Fibroblast of pulmonary artery (primary cell): Measurements from ENCODE around the gene MSI2.

Source experiments
- DNase-seq: peaks from one replicate; pipeline ENCODE4 v3.0.0-alpha.2; 2010; ENCODE audit warnings: low read depth
- H3K4me3 ChIP-seq: replicated peaks from 2 replicates; pipeline ENCODE4 v1.5.1; 2011; ENCODE audit warnings: low read depth, mild to moderate bottlenecking, control low read depth, low read length, moderate library complexity
- CTCF ChIP-seq: IDR thresholded peaks from 2 replicates; pipeline ENCODE4 v1.5.1; 2011; ENCODE audit warnings: mild to moderate bottlenecking, control low read depth, low read length, inconsistent platforms; ENCODE audit errors: missing control alignments

MSI2 gene

GRCh38 chr17:57550668-57551315, 294.5 kb downstream of the MSI2 start:
- no peak overlapping the region for H3K4me3 ChIP-seq

GRCh38 chr17:57551321-57552079, 295.2 kb downstream of the MSI2 start:
- DNase-seq: no peak

More at GRCh38 chr17:57550668-57551315, 294.5 kb downstream of the MSI2 start:
- DNase-seq: no peak
- no peak for TF ChIP-seq CTCF

DNA sequence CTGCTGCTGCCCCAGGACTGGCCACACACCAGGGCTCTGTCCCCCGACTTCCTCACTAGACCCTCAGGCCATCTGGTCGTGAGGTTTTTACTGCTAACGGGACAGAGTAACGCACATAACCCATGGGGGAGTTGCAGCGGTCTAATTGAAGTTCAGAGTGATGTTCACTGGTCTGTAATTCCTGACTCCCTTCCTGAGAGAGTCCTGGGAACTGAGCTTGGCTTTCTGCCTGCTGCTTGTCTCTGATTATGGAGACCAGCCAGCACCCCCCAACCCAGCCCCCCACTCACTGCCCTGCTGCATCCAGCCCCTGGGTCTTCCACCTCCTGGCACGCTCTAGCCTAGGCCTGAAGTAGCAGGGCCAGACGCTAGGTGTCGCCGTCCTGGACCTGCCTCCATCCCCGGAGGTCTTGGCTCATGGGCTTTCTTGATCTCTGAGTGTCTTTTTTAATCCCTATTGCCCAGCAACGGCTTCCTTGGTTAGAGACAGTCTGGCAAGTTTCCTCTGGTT, 295.8 kb downstream of the MSI2 start:
- peak; percentile 56 for DNase-seq
- TF ChIP-seq CTCF: peak; percentile 68
- no peak overlapping the region for H3K4me3 ChIP-seq

More at GRCh38 chr17:57551321-57552079, 295.2 kb downstream of the MSI2 start:
- H3K4me3 ChIP-seq: no peak overlapping the region
- no peak for TF ChIP-seq CTCF

- DNase-seq: peak; percentile 75
- no peak for TF ChIP-seq CTCF
- H3K4me3 ChIP-seq: no peak overlapping the region
Measured at GRCh38 chr17:57553526-57553925, 297.2 kb downstream of the MSI2 start.

DNA sequence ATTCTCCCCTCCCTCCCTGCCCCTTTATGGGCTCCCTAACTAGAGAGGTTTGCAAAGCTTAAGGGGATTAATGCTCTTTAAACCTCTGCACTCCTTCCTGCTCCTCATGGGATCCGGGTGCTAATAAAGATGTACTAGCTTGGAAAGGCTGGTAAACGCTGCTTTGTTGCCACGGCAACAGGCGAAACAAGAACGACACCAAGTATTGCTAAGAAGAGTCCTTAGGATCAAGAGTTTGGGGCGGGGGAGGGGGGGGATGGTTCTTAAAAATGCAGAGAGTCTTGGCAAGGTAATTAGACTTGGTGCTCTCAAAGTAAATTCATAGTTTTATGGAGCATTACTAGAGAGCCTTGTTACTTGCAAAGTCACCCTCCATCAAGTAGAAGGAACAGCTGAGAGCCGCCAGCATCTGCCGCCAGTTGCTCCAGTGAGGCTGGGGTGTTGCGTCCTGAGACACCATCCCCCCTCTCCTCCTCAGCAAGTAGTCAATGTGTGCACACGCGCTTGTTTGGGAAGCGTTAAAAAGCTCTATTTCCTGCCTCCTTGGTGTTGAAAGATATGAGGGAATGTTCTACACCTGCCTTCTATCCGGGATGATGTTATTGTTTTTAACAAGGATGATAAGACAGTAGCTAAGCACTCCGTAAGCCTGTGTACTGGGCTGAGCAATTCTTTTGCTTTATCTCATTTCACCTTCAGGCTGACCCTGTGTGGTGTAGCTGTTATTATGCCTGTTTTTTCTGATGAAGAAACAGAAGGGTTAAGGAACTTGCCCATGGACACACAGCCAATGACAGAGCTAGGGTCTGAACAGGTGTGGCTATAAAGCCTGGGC, 297.9 kb downstream of the MSI2 start:
- H3K4me3 ChIP-seq: no peak overlapping the region
- DNase-seq: peak; percentile 69
- no peak for TF ChIP-seq CTCF

GRCh38 chr17:57554826-57555635, 298.7 kb downstream of the MSI2 start:
- no peak for DNase-seq
- TF ChIP-seq CTCF: no peak
- no peak overlapping the region for H3K4me3 ChIP-seq
